Measurements from ENCODE around the gene MX1.

- TF ChIP-seq CTCF (IDR thresholded peaks at IDR 0.05), result no peak
- TF ChIP-seq EP300 (IDR thresholded peaks at IDR 0.05), result no peak
Measured at GRCh38 chr21:41402231-41402630, 23.8 kb upstream of the MX1 start.

Measured in stomach (tissue), 4 donors.